ENCODE results near the gene ZCCHC17.

The ZCCHC17 gene

DNA sequence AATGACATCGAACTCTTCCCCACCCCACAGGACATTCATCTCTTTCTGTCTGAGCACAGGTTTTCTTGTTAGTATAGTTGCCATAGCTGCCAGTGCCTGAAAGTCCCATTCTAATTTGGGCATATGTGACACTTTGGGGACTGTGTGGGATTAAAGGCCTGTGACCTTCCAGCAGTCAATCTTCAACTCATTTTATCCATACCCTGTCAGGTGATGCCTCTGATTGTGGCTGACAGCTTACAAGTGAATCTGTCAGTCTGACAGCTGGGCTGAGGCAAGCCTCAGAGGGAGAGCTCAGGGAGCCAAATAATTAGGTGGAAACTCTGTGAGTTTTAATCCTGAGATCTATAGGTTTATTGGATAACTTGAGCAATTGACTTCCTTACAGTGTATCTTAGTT lies 29.6 kb downstream of the ZCCHC17 start:
- DNase-seq (ENCODE audit: low read depth), result no peak
- TF ChIP-seq, protein P1, sequence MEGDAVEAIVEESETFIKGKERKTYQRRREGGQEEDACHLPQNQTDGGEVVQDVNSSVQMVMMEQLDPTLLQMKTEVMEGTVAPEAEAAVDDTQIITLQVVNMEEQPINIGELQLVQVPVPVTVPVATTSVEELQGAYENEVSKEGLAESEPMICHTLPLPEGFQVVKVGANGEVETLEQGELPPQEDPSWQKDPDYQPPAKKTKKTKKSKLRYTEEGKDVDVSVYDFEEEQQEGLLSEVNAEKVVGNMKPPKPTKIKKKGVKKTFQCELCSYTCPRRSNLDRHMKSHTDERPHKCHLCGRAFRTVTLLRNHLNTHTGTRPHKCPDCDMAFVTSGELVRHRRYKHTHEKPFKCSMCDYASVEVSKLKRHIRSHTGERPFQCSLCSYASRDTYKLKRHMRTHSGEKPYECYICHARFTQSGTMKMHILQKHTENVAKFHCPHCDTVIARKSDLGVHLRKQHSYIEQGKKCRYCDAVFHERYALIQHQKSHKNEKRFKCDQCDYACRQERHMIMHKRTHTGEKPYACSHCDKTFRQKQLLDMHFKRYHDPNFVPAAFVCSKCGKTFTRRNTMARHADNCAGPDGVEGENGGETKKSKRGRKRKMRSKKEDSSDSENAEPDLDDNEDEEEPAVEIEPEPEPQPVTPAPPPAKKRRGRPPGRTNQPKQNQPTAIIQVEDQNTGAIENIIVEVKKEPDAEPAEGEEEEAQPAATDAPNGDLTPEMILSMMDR (conservative IDR thresholded peaks at IDR 0.05; ENCODE audit: low read depth, low read length), result no peak
- H3K4me3 ChIP-seq (ENCODE audit: low read length), result no peak overlapping the region

GRCh38 chr1:31327381-31327780 lies 30.5 kb downstream of the ZCCHC17 start:
- TF ChIP-seq, protein P1 (conservative IDR thresholded peaks at IDR 0.05; ENCODE audit: low read depth, low read length), result no peak
- no peak for DNase-seq (ENCODE audit: low read depth)
- H3K4me3 ChIP-seq (ENCODE audit: low read length), result no peak overlapping the region

DNA sequence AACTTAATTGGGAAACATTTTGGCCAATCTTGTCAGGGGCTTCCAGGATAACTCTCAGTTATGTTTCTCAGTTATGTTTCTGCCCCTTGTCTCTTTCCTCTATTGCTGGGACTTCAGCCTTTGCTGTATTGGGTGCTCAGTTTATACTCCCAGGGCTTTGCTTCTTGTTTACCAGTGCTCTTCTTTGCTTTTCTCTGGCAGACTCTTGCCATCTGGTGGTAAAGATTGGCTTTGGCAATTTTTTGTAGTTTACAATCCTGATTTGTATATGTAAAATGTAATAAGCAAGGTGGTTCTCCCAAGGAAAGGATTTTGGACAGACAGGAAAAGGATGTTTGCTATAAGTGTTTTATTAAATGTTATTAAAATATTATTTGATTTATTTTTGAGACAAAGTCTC lies 38.2 kb downstream of the ZCCHC17 start:
- peak; percentile 2 for DNase-seq (ENCODE audit: low read depth)
- TF ChIP-seq, protein P1 (conservative IDR thresholded peaks at IDR 0.05; ENCODE audit: low read depth, low read length), result peak; percentile 62
- no peak overlapping the region for H3K4me3 ChIP-seq (ENCODE audit: low read length)

DNA sequence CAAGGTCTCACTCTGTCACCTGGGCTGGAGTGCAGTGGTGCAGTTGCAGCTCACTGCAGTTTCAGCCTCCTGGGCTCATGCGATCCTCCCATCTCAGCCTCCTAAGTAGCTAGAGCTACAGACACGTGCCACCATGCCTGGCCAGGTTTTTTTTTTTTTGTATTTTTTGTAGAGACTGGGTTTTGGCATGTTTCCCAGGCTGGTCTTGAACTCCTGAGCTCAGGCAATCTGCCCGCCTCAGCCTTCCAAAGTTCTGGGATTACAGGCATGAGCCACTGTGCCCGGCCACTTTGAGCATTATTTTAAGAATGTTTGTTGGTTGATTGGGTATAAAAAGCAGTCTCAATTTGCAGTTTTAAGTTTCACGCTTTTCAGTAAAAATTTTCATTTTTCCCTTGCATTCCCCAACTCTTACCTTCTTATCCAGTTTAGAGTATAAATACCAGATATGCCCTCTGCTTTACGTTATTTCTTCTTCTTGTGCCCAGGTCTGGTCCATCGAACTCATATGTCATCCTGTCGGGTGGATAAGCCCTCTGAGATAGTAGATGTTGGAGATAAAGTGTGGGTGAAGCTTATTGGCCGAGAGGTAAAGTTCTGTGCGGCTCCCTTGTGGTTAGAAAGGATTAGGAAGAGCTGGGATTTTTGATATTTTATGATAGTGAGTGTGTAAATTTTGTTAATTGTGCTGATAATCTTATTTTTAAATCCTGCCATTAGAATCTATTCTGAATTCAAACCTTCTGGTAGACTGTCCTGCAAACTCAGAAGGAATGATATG lies 40.0 kb downstream of the ZCCHC17 start:
- TF ChIP-seq, protein P1 (conservative IDR thresholded peaks at IDR 0.05; ENCODE audit: low read depth, low read length), result no peak
- no peak overlapping the region for H3K4me3 ChIP-seq (ENCODE audit: low read length)
- DNase-seq (ENCODE audit: low read depth), result no peak

DNA sequence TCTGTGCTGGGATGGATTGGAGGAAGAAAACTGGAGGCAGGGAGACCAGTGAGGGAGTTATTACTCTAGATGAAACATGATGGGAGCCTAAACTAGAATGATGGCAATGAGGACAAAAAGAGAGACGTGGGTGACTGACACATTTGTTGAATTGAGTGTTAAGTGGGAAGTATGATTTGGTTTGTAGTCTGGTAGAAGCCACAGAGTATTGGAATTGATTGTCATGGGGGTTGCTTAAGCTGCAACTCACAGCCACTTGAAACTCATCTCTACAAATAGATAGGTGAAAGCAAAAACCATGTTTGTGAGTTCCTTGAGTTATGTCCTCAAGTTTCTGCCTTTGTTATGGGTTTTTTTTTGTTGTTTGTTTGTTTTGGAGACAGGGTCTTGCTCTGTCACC lies 47.7 kb downstream of the ZCCHC17 start:
- no peak overlapping the region for H3K4me3 ChIP-seq (ENCODE audit: low read length)
- TF ChIP-seq, protein P1 (conservative IDR thresholded peaks at IDR 0.05; ENCODE audit: low read depth, low read length), result no peak
- DNase-seq (ENCODE audit: low read depth), result no peak

DNA sequence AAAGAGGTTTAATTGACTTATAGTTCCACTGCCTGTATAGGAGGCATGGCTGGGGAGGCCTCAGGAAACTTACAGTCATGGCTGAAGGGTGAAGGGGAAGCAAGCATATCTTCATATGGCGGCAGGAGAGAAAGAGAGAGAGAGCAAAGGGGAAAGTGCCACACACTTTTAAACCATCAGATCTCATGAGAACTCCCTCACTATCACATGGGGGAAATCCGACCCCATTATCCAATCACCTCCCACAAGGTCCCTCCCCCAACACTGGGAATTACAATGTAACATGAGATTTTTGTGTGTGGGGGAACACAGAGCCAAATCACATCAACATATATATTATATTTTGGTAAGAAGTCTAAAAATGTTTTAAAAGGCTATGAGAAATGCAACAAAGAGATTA lies 48.8 kb downstream of the ZCCHC17 start:
- no peak for DNase-seq (ENCODE audit: low read depth)
- H3K4me3 ChIP-seq (ENCODE audit: low read length), result no peak overlapping the region
- TF ChIP-seq, protein P1 (conservative IDR thresholded peaks at IDR 0.05; ENCODE audit: low read depth, low read length), result no peak

DNA sequence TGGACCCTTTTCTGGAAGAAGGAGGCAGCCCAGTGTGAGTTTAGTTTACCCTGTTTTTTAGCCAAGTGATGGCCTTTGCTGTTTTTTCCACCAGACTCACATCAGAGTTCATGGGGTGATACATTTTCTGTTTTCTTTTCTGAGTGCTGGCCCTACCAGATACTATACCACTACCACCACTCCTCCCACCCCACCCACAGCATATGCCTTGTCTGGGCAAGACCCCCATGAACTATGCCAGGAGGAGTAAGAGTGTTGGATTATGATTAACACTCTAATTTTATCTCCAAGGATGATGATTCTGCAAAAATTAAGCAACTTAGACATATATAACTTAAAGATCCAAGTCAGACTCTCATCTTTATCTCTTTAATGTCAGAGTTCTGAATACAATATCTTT lies 50.0 kb downstream of the ZCCHC17 start:
- no peak overlapping the region for H3K4me3 ChIP-seq (ENCODE audit: low read length)
- no peak for DNase-seq (ENCODE audit: low read depth)
- TF ChIP-seq, protein P1 (conservative IDR thresholded peaks at IDR 0.05; ENCODE audit: low read depth, low read length), result no peak

All from retinal pigment epithelial cell (primary cell).